ENCODE data around the gene GALNT1.

The GALNT1 gene

DNA sequence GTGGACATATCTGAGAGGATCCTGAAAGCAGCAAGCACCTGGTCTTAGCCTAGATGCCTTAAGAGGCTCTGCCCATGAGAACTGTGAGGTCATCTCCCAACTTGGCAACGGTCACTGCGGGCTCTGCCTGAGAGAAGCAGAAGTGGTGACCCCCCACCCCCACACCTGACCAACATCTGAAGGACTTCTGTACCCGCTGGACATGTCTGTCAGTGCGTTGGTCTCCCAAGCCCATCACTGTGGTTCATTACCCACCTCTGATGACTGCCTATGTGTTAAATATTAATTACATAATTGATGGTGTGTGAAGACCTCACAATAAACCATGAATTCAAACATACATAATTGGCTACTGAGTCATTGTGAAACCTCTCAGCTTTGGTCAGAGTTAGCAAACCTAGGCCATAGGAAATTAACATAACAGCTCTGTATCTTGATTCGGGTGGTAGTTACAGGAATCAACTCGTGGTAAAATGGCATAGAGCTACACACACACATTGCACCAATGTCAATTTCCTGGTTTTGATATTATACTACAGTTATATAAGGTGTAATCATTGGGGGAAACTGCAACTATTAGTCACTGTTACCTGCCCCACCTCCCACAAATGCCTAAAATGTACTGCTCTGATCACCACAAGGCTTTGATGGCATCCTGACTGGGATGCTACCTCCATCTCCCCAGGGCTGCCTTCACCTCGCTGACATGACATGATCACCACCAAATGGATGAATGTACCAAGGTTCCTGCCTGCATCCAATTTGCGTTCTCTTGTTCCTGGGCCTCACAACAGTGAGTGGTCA, 4.3 kb upstream of the GALNT1 start:
- no peak for DNase-seq (ENCODE audit: low read depth)
- TF ChIP-seq, protein P1, sequence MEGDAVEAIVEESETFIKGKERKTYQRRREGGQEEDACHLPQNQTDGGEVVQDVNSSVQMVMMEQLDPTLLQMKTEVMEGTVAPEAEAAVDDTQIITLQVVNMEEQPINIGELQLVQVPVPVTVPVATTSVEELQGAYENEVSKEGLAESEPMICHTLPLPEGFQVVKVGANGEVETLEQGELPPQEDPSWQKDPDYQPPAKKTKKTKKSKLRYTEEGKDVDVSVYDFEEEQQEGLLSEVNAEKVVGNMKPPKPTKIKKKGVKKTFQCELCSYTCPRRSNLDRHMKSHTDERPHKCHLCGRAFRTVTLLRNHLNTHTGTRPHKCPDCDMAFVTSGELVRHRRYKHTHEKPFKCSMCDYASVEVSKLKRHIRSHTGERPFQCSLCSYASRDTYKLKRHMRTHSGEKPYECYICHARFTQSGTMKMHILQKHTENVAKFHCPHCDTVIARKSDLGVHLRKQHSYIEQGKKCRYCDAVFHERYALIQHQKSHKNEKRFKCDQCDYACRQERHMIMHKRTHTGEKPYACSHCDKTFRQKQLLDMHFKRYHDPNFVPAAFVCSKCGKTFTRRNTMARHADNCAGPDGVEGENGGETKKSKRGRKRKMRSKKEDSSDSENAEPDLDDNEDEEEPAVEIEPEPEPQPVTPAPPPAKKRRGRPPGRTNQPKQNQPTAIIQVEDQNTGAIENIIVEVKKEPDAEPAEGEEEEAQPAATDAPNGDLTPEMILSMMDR (IDR thresholded peaks at IDR 0.05; ENCODE audit: low read depth, low read length, missing control alignments) = no peak
- no peak overlapping the region for H3K4me3 ChIP-seq (ENCODE audit: low read depth, low read length)

DNA sequence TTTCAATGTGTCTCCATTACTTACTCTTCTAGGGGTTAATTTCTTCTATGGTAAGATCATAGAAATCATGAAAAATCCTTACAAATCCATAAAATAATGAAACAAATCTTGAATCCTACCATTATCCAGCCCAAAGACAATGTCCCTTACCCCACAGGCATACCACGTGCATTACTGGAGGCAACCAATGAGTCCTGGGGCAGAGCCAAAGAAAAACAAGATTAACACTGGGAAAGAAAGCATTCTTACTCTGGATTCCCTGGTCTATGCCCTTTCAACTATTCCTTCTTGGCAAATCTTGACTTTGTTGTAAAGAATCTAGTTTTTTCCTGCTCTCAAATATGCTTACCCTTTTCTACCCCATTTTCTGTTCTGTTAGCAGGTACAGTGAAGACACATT, 3.1 kb upstream of the GALNT1 start:
- no peak overlapping the region for H3K4me3 ChIP-seq (ENCODE audit: low read depth, low read length)
- no peak for DNase-seq (ENCODE audit: low read depth)
- TF ChIP-seq, protein P1 (IDR thresholded peaks at IDR 0.05; ENCODE audit: low read depth, low read length, missing control alignments) = no peak

DNA sequence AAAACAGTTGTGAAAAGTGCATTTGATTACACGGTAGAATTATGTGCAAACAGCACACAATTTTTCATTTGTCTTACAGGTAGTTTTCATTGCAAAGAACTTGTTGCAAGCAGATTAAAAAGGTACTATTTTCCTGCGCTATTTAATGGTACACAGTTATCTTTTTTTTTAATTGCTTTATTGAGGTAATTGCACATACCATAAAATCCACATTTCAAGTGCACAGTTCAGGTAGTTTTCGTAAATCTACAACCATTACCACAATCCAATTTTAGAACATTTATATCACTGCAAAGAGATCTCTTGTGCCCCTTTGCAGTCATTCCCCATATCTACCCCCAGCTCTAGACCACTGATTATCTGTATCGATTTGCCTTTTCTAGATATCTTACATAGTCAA, 2.6 kb upstream of the GALNT1 start:
- no peak for DNase-seq (ENCODE audit: low read depth)
- TF ChIP-seq, protein P1 (IDR thresholded peaks at IDR 0.05; ENCODE audit: low read depth, low read length, missing control alignments) = no peak
- no peak overlapping the region for H3K4me3 ChIP-seq (ENCODE audit: low read depth, low read length)

DNA sequence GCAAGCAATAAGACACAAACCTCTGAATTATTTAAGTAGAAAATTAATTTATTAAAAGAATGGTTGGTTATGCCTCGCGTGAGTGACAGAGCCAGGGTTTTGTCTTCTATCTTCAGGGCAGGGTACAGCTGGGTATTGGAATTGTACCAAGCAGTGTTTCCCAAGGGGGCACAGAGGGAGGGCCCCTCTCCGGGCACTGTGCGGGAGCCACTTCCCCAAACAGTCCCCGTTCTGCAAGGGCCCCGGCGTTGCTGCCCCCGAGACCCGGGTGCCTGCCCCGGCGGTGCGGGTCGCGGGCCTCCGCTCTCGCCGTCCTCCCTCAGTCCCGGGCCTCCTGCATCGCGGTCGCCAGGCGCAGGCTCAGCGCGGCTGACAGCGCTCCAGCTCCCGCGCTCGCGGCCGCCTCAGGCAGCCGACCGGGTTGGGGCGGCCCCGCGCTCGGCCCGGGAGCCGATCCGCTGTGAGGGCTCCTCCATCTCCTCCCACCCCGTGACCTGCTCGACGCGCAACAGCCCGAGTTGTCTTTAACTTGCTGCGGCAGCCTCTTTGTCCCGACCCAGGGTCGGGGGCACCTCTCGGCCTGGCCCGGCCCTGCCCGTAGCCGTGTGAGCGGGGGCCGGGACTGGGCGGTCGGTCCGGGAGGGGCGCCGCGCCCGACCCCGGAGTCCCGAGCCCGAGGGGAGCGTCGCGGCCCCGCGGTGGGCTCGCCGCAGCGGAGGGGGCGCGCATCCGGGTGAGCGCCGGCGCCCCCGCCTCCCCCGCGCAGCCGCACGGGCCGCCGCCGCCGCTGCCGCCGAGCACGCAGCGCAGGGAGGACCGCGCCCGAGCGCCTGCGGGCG, 620 bp upstream of the GALNT1 start:
- H3K4me3 ChIP-seq (ENCODE audit: low read depth, low read length) = peak overlapping the region; percentile 78
- TF ChIP-seq, protein P1 (IDR thresholded peaks at IDR 0.05; ENCODE audit: low read depth, low read length, missing control alignments) = no peak
- DNase-seq (ENCODE audit: low read depth) = no peak

DNA sequence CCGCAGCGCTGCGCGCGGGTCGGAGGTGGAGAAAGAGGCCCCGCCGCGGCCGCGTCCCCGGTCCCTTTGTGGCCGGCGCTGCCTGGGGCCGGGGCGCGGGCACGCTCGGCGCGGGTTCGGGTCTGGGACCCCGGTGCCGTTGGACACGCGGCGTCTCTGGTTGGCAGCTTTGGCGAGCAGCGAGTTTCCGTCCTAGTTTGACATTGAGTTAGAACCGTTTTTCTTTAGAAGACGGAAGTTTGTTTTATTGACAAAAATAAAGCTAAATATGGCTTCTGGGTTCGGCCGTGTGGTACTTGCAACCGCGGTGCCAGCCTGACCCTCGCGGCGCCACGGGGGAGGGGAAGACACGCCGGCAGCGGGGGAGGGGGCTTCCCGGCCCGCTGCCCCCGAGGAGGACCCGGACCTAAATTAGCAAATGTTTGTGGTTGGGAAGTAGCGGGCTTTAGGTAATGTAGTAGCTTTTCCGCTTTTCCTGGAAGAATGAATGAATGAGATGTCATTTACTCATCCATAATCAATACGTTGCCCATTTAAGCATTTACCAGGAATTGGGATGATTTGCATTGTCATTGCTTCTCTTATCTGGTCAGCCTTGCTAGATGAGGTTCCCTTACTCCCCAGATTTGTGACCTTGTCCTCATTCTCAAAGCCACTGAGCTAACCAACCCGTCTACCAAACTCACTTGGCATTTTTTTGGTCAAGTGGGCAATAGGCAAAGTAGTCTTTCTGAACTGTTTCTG, 530 bp downstream of the GALNT1 start:
- H3K4me3 ChIP-seq (ENCODE audit: low read depth, low read length) = peak overlapping the region; percentile 81
- no peak for DNase-seq (ENCODE audit: low read depth)
- TF ChIP-seq, protein P1 (IDR thresholded peaks at IDR 0.05; ENCODE audit: low read depth, low read length, missing control alignments) = no peak

DNA sequence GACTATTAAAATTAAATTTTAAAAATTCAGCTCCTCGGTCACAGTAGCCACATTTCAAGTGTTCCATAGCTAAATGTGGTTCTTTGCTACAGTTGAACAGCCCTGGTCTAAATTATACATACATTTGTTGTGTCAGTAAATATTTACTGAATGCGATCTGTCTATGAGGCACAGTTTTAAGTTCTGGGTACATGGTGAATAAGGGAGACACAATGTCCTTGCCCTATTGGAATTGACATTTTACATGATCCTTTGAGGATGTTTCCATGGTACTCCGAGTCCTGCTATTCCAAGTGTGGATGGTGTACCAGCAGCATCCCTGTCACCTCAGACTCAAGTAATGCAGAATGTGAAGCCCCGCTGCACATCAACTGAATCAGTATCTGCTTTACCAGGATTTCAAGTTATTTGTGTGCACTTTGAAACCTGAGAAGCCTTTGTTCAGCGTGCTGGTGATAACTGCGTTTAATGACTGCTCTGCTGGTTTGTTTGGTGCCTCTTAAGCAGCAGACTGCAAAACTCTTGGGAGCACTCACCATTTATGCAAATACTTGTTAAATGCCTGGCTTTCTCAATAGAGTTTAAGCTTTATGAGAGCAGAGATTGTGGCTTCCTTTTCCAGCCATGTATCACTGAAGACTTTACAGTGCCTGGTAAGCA, 1.5 kb downstream of the GALNT1 start:
- peak overlapping the region; percentile 81 for H3K4me3 ChIP-seq (ENCODE audit: low read depth, low read length)
- TF ChIP-seq, protein P1 (IDR thresholded peaks at IDR 0.05; ENCODE audit: low read depth, low read length, missing control alignments) = no peak
- no peak for DNase-seq (ENCODE audit: low read depth)

All from GM12864 (cell line).